Amniotic stem cell (primary cell): ENCODE data around the gene NMT2.
A peak's percentile ranks its signal among the peaks of the same experiment; 100 is the strongest.

Experiments
- DNase-seq: peaks from one replicate; lab custom pipeline; 2025; lab: John Stamatoyannopoulos, UW

NMT2 gene

DNA sequence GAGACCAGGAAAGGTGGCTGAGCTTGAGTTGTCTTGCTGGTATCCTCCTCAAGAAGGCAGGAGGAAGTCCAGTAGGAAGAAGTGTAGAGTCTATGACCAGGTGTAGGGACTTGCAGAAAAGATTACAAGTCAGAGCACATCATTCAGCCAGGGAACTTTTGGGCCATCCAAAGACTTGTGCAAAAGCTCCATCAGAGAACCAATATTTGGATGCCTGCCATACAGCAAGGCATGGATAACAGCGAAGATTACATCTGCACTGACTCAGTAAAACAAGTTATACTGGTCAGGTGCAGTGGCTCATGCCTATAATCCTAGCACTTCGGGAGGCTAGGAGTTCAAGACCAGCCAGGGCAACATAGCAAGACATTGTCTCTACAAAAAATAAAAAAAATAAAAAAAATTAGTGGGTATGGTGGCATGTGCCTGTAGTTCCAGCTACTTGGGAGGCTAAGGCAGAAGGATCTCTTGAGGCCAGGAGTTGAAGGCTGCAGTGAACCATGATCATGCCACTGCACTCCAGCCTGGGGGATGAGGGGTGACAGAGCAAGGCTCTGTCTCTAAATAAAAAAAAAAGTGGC, 13.2 kb upstream of the NMT2 start:
- DNase-seq, result no peak

DNA sequence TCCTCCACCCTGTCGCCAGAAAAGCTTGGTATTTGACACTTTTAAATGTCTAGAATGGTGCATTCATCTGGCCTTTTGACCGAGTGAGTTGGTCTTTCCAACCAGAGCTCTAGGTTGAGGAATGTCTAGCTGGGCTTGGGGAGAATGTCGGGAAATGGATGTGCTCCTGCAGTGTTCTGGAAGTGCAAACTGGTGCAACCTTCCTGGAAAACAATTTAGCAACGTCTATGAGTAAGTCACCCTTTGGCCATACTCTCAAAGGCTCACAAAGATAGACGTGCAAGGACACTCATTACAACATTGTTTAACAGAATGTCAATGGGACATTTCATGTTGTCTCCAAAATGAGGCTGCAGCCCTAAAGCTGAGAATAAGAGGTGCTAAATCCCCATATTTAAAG, 12.2 kb upstream of the NMT2 start:
- no peak for DNase-seq

DNA sequence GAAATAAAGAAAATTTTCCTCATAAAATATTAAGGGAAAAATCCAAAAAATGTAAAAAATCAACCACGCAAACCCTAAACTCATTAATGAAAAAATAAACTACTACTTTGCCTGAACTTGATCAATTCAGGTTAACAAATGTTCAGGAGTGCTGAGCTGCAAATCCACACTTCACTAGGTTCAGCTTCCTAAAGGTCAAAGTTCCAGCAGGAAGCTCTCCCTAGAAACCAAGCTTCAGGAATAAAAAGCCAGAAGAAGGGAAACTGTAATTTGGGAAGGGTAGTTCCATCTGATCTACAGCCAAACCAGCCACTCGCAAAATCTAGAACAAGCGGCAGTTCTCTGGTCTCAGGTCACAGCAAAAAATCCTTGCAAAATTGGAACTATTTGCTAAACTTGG, 7.8 kb upstream of the NMT2 start:
- DNase-seq, result no peak

- no peak for DNase-seq
Measured at GRCh38 chr10:15175587-15175986, 7.1 kb upstream of the NMT2 start.

DNA sequence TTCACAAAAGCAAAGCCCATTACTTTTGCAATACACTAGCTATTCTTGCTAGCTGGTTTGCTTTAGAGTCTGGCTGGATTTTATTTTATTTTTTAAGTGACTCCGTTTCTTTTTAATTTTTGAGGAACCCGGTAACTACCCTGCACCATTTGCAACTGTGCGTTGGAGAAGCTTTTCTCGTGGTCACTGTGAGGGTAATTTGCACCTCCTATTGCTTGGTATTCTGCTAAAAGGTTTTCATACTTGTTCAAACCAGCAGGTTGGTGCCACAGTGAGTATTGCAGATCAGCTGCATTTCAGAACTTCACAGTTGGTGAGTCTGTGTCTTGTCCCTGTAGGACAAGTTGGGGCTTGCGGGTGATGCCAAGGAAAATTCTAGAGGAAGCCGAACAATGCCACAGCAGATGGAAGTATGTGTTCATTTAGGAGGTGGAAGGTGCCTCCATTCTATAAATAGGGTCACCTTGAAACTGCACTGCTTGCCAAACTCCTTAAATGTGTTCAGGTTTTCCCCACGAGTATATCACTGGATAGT, 3.9 kb upstream of the NMT2 start:
- no peak for DNase-seq

DNA sequence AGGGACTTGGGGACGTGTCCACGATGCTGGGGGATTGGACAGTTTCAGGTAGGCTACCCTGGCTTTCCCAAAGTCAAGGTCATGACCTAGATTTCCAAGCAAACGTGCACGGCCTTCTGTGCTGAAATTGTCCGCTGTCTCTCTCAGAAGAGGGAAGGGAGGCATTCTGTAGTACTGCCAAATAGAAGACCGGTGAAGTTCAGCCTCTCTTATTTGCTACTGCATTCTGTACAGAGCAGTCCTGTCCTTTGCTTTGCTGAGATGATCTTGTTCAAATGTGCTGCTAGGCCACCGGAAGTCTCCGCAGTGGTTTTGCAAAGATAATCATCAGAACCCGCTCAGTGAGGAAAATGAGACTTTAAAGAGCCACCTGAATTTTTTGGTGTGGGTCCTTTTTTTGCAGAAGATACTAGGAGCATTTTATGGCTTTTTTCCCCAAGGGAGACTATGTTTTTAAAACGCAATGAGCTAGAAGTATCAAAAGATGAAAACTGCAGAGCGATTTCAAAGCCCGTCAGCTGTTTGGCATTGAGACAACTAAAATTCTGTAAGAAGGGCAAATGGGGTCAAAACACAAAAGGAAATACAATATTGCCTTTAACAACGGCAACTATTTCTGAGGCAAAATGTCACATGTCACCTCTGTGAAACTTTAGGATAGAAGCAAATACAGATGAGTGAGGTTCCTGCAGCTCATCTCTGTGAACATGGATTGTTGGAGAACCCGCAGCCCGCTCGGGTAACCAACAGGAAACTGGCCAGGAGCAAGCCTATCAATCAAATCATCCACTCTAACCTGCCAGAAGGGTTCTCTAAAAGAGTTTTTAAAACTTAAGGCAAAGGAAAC, 1.3 kb upstream of the NMT2 start:
- DNase-seq, result no peak

- peak; percentile 95 for DNase-seq
Measured at GRCh38 chr10:15168786-15169554, 477 bp upstream of the NMT2 start.

GRCh38 chr10:15167411-15168290, 842 bp downstream of the NMT2 start:
- DNase-seq, result no peak

DNA sequence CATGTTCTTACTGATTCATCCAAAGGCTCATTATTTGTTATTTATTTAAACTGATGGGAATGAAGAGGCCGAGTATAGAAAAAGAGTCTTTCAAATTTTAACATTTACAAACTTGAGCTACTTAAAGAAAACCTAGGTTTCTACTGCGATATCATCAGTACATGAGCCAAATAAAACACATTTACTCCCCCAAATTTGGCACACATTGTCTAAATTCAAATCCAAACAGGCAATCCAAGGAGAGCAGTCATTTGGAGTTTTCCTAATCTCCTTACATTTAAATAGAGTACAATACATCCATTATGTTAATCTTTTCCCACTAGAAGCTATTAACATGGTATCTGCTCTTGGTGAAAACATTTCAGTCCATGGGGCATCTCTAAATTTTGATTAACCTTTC, 2.2 kb downstream of the NMT2 start:
- no peak for DNase-seq

- no peak for DNase-seq
Measured at GRCh38 chr10:15163253-15163828, 5.2 kb downstream of the NMT2 start.

GRCh38 chr10:15158972-15159371, 9.5 kb downstream of the NMT2 start:
- no peak for DNase-seq

DNA sequence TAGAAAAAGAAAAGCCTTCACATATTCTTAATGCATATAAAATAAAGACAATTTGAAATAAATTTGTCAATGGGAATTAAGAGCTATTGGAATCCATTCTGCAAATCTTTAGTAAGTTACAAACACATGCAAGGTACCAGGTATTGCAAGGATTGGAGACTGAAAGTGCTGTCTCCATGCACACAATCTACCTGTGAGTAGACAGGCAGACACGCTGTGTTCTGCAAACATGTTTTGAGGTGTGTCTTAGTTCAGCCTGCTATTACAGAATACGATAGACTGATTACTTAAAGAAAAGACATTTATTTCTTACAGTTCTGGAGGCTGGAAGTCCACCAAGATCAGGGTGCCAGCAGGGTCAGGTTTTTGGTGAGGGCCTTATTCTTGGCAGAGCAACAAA, 10.0 kb downstream of the NMT2 start:
- no peak for DNase-seq

DNA sequence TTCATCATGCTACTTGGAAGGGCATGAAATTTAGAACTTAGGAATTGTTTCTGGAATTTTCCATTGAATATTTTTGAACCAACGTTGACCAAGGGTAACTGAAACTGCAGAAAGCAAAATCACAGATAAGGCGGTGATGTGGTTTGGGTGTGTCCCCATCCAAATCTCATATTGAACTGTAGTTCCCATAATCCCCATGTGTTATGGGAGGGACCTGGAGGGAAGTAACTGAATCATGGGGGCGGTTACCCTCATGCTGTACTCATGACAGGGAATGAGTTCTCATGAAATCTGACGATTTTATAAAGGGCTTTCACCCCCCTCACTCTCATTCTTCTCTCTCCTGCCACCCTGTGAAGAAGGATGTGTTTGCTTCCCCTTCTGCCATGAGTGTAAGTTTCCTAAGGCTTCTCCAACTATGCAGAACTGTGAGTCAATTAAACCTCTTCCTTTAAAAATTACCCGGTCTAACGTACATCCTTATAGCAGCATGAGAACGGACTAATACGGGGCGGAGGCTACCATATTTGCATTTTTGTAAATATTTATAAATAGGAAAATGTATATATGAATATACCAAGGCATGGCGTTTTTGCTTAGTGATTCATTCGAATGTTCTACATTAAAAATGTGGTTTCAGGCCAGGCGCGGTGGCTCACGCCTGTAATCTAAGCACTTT, 12.4 kb downstream of the NMT2 start:
- DNase-seq, result no peak

GRCh38 chr10:15152556-15152955, 15.9 kb downstream of the NMT2 start:
- DNase-seq, result no peak

DNA sequence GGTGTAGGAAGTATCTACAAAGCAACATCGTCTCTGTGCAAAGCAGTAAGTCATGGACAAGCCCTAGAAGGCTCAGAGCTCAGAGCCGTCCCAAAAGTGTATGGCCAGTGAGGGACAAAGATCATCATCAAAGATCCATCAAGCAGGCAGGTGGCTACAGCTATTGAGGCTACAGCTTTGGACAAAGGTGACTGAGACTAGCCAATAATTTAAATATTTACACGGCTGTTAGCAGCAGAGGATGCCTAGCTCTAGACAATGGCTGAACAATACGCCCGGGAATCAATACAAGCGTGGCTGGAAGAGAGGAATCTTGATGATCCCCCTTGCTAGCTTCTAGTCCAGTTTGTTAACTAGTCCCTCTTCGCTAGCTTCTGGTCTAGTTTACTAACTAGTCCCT, 17.9 kb downstream of the NMT2 start:
- DNase-seq, result no peak

DNA sequence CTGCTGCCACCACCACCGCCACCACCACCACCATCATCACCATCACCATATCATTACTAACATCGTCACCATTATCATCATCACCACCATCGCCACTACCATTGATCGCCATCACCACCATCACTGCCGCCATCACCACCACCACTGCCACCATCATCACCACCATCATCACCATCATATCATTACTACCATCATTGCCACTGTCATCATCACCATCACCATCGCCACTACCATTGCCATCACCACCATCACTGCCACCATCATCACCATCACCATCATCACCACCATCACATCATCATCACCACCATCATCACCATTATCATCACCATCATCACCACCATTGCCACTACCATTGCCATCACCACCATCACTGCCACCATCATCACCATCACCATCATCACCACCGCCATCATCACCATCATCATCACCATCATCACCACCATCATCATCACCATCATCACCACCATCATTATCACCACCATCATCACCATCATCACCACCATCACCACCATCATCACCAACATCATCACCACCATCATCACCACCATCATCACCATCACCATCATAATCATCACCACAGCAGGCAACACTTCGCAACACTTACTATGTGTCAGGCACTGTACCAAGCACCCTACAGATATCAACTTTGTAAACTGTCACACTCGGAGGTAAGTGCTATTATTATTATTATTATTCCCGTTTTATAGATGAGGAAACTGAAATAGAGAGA, 19.3 kb downstream of the NMT2 start:
- no peak for DNase-seq

DNA sequence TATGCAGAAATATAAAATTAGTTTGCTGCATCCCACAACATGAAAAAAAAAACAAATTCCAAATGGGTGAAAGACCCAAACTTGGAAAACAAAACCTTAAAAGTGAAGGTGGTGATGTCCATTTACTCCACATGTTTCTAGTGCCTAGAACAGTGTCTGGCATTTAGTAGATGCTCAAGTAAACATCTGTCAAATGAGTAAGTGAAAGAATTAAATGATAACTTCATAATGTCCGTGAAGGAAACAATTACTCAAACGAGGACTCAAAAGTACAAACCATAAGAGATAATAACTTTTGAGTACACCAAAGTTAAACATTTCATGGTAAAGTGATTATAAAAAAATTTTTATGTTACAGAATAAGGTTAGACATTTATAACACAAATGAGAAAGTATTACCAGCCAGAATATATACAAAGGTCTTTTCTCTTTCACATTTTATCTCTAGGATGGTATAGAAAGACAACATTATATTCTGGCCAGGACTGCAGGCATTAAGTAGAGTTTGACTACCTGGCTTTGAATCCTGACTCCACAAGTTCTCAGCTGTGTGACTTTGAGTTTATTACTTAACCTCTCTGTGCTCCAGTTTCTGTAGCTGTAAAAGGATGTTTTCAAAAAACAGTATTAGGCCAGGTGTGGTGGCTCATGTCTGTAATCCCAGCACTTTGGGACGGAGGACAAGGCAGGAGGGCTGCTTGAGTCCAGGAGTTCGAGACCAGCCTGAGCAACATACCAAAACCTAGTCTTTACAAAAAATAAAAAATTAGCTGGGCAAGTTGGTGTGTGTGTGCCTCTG, 20.7 kb downstream of the NMT2 start:
- DNase-seq, result no peak

- DNase-seq, result no peak
Measured at GRCh38 chr10:15146366-15146765, 22.1 kb downstream of the NMT2 start.

DNA sequence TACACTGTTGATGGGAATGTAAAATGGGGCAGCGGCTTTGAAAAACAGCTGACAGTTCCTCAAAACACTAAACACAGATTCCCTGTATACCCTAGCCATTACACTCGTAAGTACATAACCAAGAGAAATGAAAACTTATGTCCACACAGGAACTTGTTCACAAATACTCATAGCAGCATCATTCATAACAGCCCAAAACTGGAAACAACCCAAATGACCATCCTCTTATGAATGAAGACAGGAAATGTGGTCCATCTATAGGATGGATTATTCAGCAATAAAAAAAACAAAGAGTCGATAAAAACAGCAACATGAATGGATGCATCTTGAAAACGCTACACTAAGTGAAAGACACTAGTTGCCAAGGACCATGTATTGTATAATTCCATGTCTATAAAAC, 23.7 kb downstream of the NMT2 start:
- no peak for DNase-seq
